Skeletal muscle satellite cell (primary cell): ENCODE data around the gene OBSCN.

Experiments
- H3K27me3 ChIP-seq: 2 replicates; pipeline ENCODE4 v1.7.0; 2013; ENCODE audit warnings: low read length; ENCODE audit not compliant: control insufficient read depth, insufficient read depth
- H3K36me3 ChIP-seq: 2 replicates; pipeline ENCODE4 v1.7.0; 2013; ENCODE audit warnings: mild to moderate bottlenecking, control low read depth, low read length; ENCODE audit not compliant: insufficient read depth
- H3K4me1 ChIP-seq: 2 replicates; pipeline ENCODE4 v1.7.0; 2013; ENCODE audit warnings: low read length; ENCODE audit not compliant: control insufficient read depth, insufficient read depth
- H3K4me2 ChIP-seq: 2 replicates; pipeline ENCODE4 v1.7.0; 2013; ENCODE audit warnings: mild to moderate bottlenecking, low read length
- H3K4me3 ChIP-seq: 2 replicates; pipeline ENCODE4 v1.7.0; 2013; ENCODE audit warnings: low read length
- H3K9ac ChIP-seq: 2 replicates; pipeline ENCODE4 v1.7.0; 2013; ENCODE audit warnings: mild to moderate bottlenecking, low read depth, low read length, moderate library complexity
- H3K9me3 ChIP-seq: replicated peaks from 2 replicates; pipeline ENCODE4 v1.7.0; 2013; ENCODE audit warnings: mild to moderate bottlenecking, control low read depth, low read length

The OBSCN gene

DNA sequence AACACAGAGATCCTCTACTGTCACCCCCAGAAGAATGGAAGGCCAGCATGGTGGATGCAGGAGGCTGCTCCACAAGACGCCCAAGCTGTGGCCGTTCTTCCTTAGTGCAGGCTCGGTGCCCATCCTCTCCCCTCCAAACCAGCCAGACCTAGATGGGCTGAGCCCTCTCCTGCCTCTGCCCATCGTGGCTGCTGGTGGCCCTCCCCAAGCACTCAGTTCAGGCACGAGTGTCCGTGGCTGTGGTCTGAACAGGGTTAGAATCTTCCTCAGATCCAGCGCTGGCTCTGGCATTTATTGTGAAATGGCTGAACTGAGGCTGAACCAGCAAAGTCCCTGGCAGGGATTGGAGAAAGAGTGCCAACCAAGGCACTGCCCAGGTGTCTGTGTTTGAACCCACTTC lies 139.3 kb downstream of the OBSCN start:
- H3K9ac ChIP-seq = no peak overlapping the region
- H3K9me3 ChIP-seq = peaks cover 6% of the 10 kb centered on the region
- H3K4me2 ChIP-seq = no peak overlapping the region
- H3K4me3 ChIP-seq = no peak overlapping the region
- H3K27me3 ChIP-seq = peaks cover 11% of the 10 kb centered on the region
- H3K36me3 ChIP-seq = no peaks in the 10 kb centered on the region
- no peaks in the 10 kb centered on the region for H3K4me1 ChIP-seq

DNA sequence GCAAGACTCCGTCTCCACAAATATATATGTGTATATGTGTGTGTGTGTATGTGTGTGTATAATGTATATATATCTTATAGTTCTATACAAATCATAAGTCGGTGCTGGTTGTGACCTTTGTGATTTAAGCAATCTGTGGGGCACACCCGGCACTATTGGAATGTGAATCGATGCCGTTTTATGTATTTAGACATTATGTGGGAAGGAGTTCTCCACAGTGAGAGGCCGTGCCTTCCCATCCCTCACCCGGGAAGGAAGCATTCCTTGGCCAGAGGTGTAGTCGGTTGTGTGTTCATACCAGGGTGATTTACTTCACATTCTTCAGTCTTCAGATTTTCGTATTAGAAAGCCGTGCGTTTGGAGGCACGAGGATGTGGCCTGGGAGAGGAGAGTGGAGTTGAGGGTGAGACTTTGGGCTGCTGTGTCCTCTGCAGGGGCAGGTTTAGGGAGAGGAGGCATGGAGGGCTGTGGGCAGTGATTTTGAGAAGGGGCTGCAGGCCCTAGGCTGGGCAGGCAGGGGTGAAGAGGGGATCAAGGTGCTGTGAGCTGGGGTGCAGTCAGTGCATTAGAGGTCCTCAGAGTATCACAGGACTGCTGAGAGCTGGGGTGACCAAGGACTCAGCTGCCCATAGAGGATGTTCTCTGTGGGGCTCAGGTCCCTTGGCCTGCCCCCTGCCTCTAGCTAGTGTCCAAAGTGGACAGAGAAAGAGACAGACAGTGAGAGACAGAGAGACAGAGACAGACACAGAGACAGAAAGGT lies 141.0 kb downstream of the OBSCN start:
- Histone ChIP-seq H3K4me1 (no peaks in the 10 kb centered on the region), H3K4me2 (no peak overlapping the region), H3K9ac (no peak overlapping the region), H3K4me3 (no peak overlapping the region), H3K36me3 (no peaks in the 10 kb centered on the region), H3K9me3 (peaks cover 6% of the 10 kb centered on the region), H3K27me3 (peaks cover 11% of the 10 kb centered on the region)

DNA sequence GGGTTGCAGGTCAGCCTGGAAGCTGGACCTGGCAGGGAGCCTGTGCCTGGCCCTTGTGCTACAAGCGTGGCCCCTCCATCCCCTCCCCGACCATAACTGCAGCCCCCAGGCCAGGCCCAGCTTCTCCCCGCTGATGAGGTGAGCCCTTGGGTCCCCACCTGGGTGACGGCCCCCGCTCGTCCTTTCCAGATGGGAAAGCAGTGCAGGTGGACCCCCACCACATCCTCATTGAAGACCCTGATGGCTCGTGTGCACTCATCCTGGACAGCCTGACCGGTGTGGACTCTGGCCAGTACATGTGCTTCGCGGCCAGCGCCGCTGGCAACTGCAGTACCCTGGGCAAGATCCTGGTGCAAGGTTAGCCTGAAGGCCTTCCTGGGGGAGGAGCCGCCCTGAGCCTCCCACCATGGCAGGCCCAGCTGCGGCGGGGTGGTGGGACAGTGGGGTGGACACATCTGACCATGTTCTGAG lies 141.9 kb downstream of the OBSCN start:
- Histone ChIP-seq H3K27me3 (peaks cover 11% of the 10 kb centered on the region), H3K9ac (no peak overlapping the region), H3K9me3 (peaks cover 1% of the 10 kb centered on the region)

DNA sequence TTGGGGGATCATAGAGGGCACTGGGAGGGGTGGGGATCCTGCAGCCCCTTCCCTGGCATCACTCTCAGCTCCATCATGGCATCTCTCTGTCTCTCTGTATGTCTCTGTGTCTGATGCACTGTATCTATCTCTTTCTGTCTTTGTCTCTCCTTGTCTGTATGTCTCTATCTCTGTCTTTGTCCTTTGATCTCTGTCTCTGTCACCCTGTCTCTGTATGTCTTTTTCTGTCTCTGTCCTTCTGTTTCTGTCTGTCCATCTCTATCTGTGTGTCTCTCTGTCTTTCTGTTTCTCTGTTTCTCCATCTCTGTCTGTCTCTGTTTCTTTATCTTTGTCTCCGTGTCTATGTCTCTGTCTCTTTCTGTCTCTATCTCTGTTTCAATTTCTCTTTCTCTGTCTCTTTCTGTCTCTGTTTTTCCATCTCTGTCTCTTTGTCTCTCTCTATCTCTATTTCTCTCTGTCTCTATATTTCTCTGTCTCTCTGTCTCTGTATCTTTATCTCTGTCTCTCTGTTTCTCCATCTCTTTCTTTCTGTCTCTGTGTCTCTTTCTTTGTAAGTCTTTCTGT lies 142.4 kb downstream of the OBSCN start:
- Histone ChIP-seq H3K9ac (no peak overlapping the region), H3K4me2 (no peak overlapping the region), H3K36me3 (no peaks in the 10 kb centered on the region), H3K4me3 (no peak overlapping the region), H3K4me1 (no peaks in the 10 kb centered on the region), H3K9me3 (no peaks in the 10 kb centered on the region), H3K27me3 (peaks cover 11% of the 10 kb centered on the region)

More for the DNA sequence above, 141.9 kb downstream of the OBSCN start:
- H3K4me2 ChIP-seq = no peak overlapping the region
- H3K4me3 ChIP-seq = no peak overlapping the region
- no peaks in the 10 kb centered on the region for H3K36me3 ChIP-seq
- H3K4me1 ChIP-seq = no peaks in the 10 kb centered on the region

DNA sequence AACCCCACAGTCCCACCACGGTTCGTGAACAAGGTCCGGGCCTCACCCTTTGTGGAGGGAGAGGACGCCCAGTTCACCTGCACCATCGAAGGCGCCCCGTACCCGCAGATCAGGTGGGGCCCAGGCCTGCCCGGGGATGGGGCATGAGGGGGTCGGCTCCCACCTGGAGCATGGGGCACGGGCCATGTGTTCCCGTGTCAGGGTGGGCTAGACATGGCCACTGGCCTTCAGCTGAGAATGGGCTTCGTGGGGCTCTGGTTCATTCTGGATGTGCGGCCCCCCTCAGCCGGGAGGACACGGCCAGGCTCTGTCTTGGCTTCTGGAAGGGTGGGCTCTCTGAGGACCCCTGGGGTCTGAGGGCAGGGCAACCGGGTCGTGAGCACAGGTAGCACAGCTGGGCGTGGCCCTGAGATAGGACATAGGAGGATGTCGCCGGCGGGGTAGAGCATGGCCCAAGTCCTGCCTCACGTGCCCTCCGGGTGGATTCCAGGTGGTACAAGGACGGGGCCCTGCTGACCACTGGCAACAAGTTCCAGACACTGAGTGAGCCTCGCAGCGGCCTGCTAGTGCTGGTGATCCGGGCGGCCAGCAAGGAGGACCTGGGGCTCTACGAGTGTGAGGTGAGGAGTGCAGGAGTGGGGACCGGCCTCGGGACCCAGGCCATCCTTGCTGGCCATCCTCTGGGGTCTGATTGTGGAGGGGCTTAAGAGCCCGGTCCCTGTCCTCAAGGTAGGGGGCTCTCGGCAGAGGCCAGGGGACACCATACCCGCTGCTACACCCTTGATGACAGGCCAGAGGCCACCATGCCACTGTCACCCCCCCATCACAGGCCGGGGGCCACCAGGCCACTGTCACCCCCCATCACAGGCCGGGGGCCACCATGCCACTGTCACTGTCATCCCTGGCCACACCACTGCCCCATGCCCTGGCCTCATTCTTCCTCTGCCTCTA lies 143.3 kb downstream of the OBSCN start:
- H3K9ac ChIP-seq = no peak overlapping the region

DNA sequence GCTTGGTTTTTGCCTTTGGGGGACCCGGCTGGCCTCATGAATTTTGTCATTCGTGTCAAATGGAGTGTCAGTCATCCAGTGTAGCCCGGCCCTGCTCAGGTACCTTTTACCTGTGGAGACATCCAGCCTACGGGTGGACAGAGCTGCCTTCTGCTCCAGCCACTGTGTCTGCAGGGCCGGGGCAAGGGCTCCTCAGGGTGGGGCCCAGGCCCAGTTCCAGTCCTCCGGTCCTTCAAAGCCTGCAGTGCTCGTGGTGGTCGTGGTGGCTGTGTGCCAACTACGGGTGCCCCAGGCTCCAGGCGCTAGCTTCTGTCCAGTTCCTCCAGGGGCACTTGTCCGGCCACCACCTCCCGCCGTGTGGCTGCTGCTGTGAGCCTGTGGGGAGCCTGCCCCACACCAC lies 144.0 kb downstream of the OBSCN start:
- peaks cover 10% of the 10 kb centered on the region for H3K27me3 ChIP-seq
- no peak overlapping the region for H3K4me2 ChIP-seq
- H3K4me3 ChIP-seq = no peak overlapping the region
- no peaks in the 10 kb centered on the region for H3K36me3 ChIP-seq
- H3K4me1 ChIP-seq = no peaks in the 10 kb centered on the region
- no peak overlapping the region for H3K9ac ChIP-seq
- no peaks in the 10 kb centered on the region for H3K9me3 ChIP-seq

More for the DNA sequence above, 143.3 kb downstream of the OBSCN start:
- Histone ChIP-seq H3K4me3 (no peak overlapping the region), H3K4me1 (no peaks in the 10 kb centered on the region), H3K36me3 (no peaks in the 10 kb centered on the region), H3K9me3 (no peaks in the 10 kb centered on the region), H3K27me3 (peaks cover 11% of the 10 kb centered on the region), H3K4me2 (no peak overlapping the region)

DNA sequence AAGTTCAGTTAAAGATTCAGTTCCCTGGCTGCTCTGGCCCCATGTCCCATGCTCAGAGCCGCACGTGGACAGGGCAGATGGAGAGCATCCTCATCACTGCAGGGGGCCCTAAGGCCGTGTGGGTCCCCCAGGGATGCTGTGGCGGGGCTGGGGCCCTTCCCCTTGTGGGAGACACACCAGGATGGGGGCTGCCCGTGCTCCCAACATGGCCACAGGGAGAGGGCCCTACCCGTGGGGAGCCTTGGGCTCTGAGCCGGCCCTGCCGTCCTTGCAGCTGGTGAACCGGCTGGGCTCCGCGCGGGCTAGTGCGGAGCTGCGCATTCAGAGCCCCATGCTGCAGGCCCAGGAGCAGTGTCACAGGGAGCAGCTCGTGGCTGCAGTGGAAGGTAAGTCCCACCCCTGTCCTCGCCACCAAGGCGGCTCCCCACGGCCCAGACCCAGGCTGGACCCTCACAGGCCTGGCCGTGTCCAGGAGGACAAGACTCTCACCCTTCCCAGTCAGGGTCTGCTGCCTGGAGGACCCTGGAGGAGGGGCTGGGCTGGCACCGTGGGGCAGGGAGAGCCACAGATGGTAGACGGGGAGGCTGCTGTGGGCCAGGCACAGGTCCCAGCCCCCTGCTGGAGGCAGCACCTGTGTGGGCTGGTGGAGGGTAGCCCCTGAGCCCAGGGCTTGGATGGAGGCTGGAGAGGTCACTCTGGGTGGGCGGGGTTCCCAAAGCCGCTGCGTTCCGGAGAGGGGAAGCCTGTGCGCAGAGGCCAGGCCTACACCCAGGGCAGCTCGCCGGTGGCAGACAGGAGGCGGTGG lies 145.0 kb downstream of the OBSCN start:
- Histone ChIP-seq H3K9me3 (no peaks in the 10 kb centered on the region), H3K27me3 (no peaks in the 10 kb centered on the region), H3K36me3 (no peaks in the 10 kb centered on the region), H3K4me2 (no peak overlapping the region), H3K9ac (no peak overlapping the region), H3K4me3 (no peak overlapping the region), H3K4me1 (no peaks in the 10 kb centered on the region)

DNA sequence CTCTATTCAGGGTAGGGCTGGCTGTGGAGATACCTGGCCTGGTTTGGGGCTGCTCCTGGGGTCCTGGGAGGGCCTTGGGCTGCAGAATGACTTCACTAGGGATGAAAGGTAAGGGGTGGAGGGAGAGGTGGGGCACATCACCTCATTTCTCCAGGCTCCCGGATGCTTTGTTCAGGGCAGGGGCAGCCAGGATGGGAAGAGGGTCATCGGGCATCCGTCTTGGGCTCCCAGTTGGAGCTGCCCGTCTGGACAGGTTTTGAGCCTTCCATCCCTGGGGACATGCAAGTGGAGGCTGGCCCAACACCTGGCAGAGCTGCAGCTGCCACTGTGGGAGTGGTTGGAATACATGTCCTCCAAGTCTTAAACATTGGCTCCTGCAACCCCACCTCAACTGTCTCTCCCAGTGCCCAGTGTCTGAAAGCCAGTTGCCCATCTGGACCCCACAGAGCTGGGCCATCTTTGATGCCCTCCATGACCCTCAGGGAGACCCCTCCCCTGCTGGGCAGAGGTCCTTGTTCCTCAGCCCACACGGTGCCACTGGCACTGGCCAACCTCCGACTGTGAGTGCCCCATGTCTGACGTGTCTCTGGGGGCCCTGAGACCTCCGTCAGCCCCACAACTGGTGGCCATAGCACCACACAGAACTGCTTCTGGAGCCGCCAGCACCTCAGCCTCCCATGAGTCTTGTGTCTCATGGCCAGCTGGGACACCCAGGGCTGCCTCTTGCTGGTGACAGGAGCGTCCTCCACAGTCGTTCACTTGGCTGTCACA lies 145.9 kb downstream of the OBSCN start:
- H3K4me2 ChIP-seq = no peak overlapping the region
- H3K9me3 ChIP-seq = no peaks in the 10 kb centered on the region
- H3K36me3 ChIP-seq = no peaks in the 10 kb centered on the region
- no peak overlapping the region for H3K9ac ChIP-seq
- H3K4me1 ChIP-seq = no peaks in the 10 kb centered on the region
- H3K4me3 ChIP-seq = no peak overlapping the region
- no peaks in the 10 kb centered on the region for H3K27me3 ChIP-seq

DNA sequence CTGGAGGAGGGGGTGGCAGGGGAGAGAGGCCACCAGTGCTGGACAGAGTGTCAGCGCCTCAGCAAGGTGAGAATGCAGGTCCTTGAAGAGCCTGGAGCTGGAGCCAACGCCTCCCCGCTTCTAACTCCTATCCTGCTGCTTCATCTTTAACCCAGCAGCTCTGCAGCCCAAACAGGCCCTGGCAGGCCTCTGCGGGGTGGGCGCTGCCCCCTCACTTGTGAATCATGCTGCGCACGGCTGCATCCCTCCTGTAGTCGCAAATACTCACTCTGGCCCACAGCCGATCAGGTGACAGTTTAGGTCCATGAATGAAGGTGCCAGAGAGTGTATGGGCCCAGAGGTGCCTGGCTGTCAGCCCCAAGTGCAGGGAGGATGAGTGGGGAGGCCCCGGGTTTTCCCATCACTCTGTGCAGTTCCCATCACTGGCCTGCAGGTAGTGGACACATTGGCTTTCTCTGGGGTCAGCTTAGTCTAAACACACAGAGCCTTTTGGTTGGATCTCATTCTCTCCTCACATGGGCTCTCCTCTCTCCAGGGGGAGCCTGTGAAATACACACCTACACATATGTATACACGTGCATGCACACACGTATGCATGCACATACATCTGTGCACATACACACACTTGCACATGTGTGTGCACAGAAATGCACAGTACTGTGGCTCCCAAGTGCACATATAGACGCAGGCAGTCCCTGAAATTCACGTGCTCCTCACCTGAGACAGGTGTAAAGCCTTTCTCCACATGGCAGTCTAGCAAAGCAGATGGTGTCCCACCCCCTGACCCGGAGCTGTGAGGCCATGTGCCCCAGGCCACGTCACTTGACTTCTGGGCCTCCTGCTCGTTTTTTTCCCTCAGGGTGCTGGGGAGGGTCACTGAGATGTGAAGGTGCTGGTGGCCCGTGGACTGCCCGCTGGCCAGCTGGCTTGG lies 146.8 kb downstream of the OBSCN start:
- no peaks in the 10 kb centered on the region for H3K27me3 ChIP-seq
- no peak overlapping the region for H3K9ac ChIP-seq
- no peak overlapping the region for H3K4me3 ChIP-seq

More for the DNA sequence above, 146.8 kb downstream of the OBSCN start:
- Histone ChIP-seq H3K4me2 (no peak overlapping the region), H3K9me3 (no peaks in the 10 kb centered on the region), H3K36me3 (no peaks in the 10 kb centered on the region), H3K4me1 (no peaks in the 10 kb centered on the region)
